Measurements from ENCODE around the gene GCA.

The GCA gene

GRCh38 chr2:162390801-162391200 lies 46.9 kb downstream of the GCA start:
- Histone ChIP-seq H3K27me3 (ENCODE audit: control insufficient read depth in 3 of 3, insufficient read depth in 3 of 3, low read depth in 1 of 3, low read length in 3 of 3) (no peaks in the 10 kb centered on the region), H3K4me1 (ENCODE audit: control insufficient read depth in 2 of 2, insufficient read depth in 1 of 2, low read depth in 1 of 2, low read length in 2 of 2) (no peaks in the 10 kb centered on the region), H2BK12ac (ENCODE audit: low read length) (no peak overlapping the region), H3K18ac (ENCODE audit: low read length) (no peak overlapping the region), H4K8ac (ENCODE audit: low read depth, low read length) (no peak overlapping the region), H2BK15ac (ENCODE audit: low read length) (no peak overlapping the region), H3K4me3 (ENCODE audit: low read length in 2 of 2) (no peak overlapping the region), H4K91ac (ENCODE audit: low read depth, low read length, poor library complexity) (no peak overlapping the region), H2BK5ac (ENCODE audit: low read length) (no peak overlapping the region), H2AK5ac (ENCODE audit: low read depth, low read length) (no peak overlapping the region), H2AFZ (ENCODE audit: low read length) (no peak overlapping the region), H3K9ac (ENCODE audit: low read depth, low read length, poor library complexity) (no peak overlapping the region), H3K4ac (ENCODE audit: low read length) (no peak overlapping the region), H3K27ac (replicated peaks; ENCODE audit: low read length) (no peak overlapping the region), H3K36me3 (replicated peaks in 1 of 2; ENCODE audit: control insufficient read depth in 2 of 2, insufficient read depth in 2 of 2, low read length in 2 of 2) (no peaks in the 10 kb centered on the region), H3K9me3 (replicated peaks in 1 of 2; ENCODE audit: control insufficient read depth in 2 of 2, insufficient read depth in 1 of 2, low read depth in 1 of 2, low read length in 2 of 2) (no peaks in the 10 kb centered on the region), H3K79me1 (ENCODE audit: low read depth, low read length) (no peaks in the 10 kb centered on the region), H3K14ac (ENCODE audit: low read length) (no peak overlapping the region), H3K23ac (ENCODE audit: low read depth, low read length, poor library complexity) (no peak overlapping the region), H2BK120ac (ENCODE audit: low read depth, low read length) (no peak overlapping the region), H3K4me2 (ENCODE audit: insufficient read depth, low read length, poor library complexity, severe bottlenecking) (no peak overlapping the region)
- DNase-seq (ENCODE audit: low spot score) = no peak
- WGBS, 2 donors (ENCODE audit: extremely low coverage in 2 of 2, insufficient read length in 2 of 2, insufficient replicate concordance in 1 of 2) = no CpG with 5 or more reads among the region's 4 CpGs

- Histone ChIP-seq H2AFZ (ENCODE audit: low read length) (no peak overlapping the region), H2BK12ac (ENCODE audit: low read length) (no peak overlapping the region), H2BK5ac (ENCODE audit: low read length) (no peak overlapping the region), H3K9ac (ENCODE audit: low read depth, low read length, poor library complexity) (no peak overlapping the region), H3K27ac (replicated peaks; ENCODE audit: low read length) (no peak overlapping the region), H3K14ac (ENCODE audit: low read length) (no peak overlapping the region), H3K23ac (ENCODE audit: low read depth, low read length, poor library complexity) (no peak overlapping the region), H3K4me2 (ENCODE audit: insufficient read depth, low read length, poor library complexity, severe bottlenecking) (no peak overlapping the region), H3K36me3 (replicated peaks in 1 of 2; ENCODE audit: control insufficient read depth in 2 of 2, insufficient read depth in 2 of 2, low read length in 2 of 2) (no peaks in the 10 kb centered on the region), H4K8ac (ENCODE audit: low read depth, low read length) (no peak overlapping the region), H3K9me3 (replicated peaks in 1 of 2; ENCODE audit: control insufficient read depth in 2 of 2, insufficient read depth in 1 of 2, low read depth in 1 of 2, low read length in 2 of 2) (no peaks in the 10 kb centered on the region), H3K4ac (ENCODE audit: low read length) (no peak overlapping the region), H2BK120ac (ENCODE audit: low read depth, low read length) (no peak overlapping the region), H4K91ac (ENCODE audit: low read depth, low read length, poor library complexity) (no peak overlapping the region), H3K27me3 (ENCODE audit: control insufficient read depth in 3 of 3, insufficient read depth in 3 of 3, low read depth in 1 of 3, low read length in 3 of 3) (no peaks in the 10 kb centered on the region), H2AK5ac (ENCODE audit: low read depth, low read length) (no peak overlapping the region), H3K79me1 (ENCODE audit: low read depth, low read length) (no peaks in the 10 kb centered on the region), H3K4me1 (ENCODE audit: control insufficient read depth in 2 of 2, insufficient read depth in 1 of 2, low read depth in 1 of 2, low read length in 2 of 2) (no peaks in the 10 kb centered on the region), H3K4me3 (ENCODE audit: low read length in 2 of 2) (no peak overlapping the region), H3K18ac (ENCODE audit: low read length) (no peak overlapping the region), H2BK15ac (ENCODE audit: low read length) (no peak overlapping the region)
- WGBS, 2 donors (ENCODE audit: extremely low coverage in 2 of 2, insufficient read length in 2 of 2, insufficient replicate concordance in 1 of 2) = no CpG with 5 or more reads among the region's 3 CpGs
- DNase-seq (ENCODE audit: low spot score) = no peak
Measured at GRCh38 chr2:162400336-162400735, 56.4 kb downstream of the GCA start.

- H3K18ac ChIP-seq (ENCODE audit: low read length) = no peak overlapping the region
- no peak overlapping the region for H4K8ac ChIP-seq (ENCODE audit: low read depth, low read length)
- H2AFZ ChIP-seq (ENCODE audit: low read length) = no peak overlapping the region
- no peak overlapping the region for H2BK12ac ChIP-seq (ENCODE audit: low read length)
- no peak overlapping the region for H3K23ac ChIP-seq (ENCODE audit: low read depth, low read length, poor library complexity)
- H3K4ac ChIP-seq (ENCODE audit: low read length) = no peak overlapping the region
- H3K4me3 ChIP-seq (ENCODE audit: low read length in 2 of 2) = no peak overlapping the region
- H2AK5ac ChIP-seq (ENCODE audit: low read depth, low read length) = no peak overlapping the region
- no peaks in the 10 kb centered on the region for H3K79me1 ChIP-seq (ENCODE audit: low read depth, low read length)
- no peak overlapping the region for H3K4me2 ChIP-seq (ENCODE audit: insufficient read depth, low read length, poor library complexity, severe bottlenecking)
- H3K27ac ChIP-seq (replicated peaks; ENCODE audit: low read length) = no peak overlapping the region
- no peaks in the 10 kb centered on the region for H3K4me1 ChIP-seq (ENCODE audit: control insufficient read depth in 2 of 2, insufficient read depth in 1 of 2, low read depth in 1 of 2, low read length in 2 of 2)
- no peaks in the 10 kb centered on the region for H3K27me3 ChIP-seq (ENCODE audit: control insufficient read depth in 3 of 3, insufficient read depth in 3 of 3, low read depth in 1 of 3, low read length in 3 of 3)
- no CpG with 5 or more reads among the region's 2 CpGs for WGBS, 2 donors (ENCODE audit: extremely low coverage in 2 of 2, insufficient read length in 2 of 2, insufficient replicate concordance in 1 of 2)
- no peak for DNase-seq (ENCODE audit: low spot score)
- no peaks in the 10 kb centered on the region for H3K9me3 ChIP-seq (replicated peaks in 1 of 2; ENCODE audit: control insufficient read depth in 2 of 2, insufficient read depth in 1 of 2, low read depth in 1 of 2, low read length in 2 of 2)
- H3K14ac ChIP-seq (ENCODE audit: low read length) = no peak overlapping the region
- no peak overlapping the region for H2BK5ac ChIP-seq (ENCODE audit: low read length)
- no peak overlapping the region for H3K9ac ChIP-seq (ENCODE audit: low read depth, low read length, poor library complexity)
- H3K36me3 ChIP-seq (replicated peaks in 1 of 2; ENCODE audit: control insufficient read depth in 2 of 2, insufficient read depth in 2 of 2, low read length in 2 of 2) = no peaks in the 10 kb centered on the region
- H2BK15ac ChIP-seq (ENCODE audit: low read length) = no peak overlapping the region
- no peak overlapping the region for H4K91ac ChIP-seq (ENCODE audit: low read depth, low read length, poor library complexity)
- H2BK120ac ChIP-seq (ENCODE audit: low read depth, low read length) = no peak overlapping the region
Measured at GRCh38 chr2:162401871-162402270, 57.9 kb downstream of the GCA start.

- Histone ChIP-seq H3K4me1 (ENCODE audit: control insufficient read depth in 2 of 2, insufficient read depth in 1 of 2, low read depth in 1 of 2, low read length in 2 of 2) (no peaks in the 10 kb centered on the region), H2BK5ac (ENCODE audit: low read length) (no peak overlapping the region), H2BK15ac (ENCODE audit: low read length) (no peak overlapping the region), H2AK5ac (ENCODE audit: low read depth, low read length) (no peak overlapping the region), H3K14ac (ENCODE audit: low read length) (no peak overlapping the region), H3K4ac (ENCODE audit: low read length) (no peak overlapping the region), H2AFZ (ENCODE audit: low read length) (no peak overlapping the region), H3K4me3 (ENCODE audit: low read length in 2 of 2) (no peak overlapping the region), H3K27me3 (ENCODE audit: control insufficient read depth in 3 of 3, insufficient read depth in 3 of 3, low read depth in 1 of 3, low read length in 3 of 3) (no peaks in the 10 kb centered on the region), H3K27ac (replicated peaks; ENCODE audit: low read length) (no peak overlapping the region), H2BK120ac (ENCODE audit: low read depth, low read length) (no peak overlapping the region), H4K8ac (ENCODE audit: low read depth, low read length) (no peak overlapping the region), H3K9ac (ENCODE audit: low read depth, low read length, poor library complexity) (no peak overlapping the region), H3K9me3 (replicated peaks in 1 of 2; ENCODE audit: control insufficient read depth in 2 of 2, insufficient read depth in 1 of 2, low read depth in 1 of 2, low read length in 2 of 2) (no peaks in the 10 kb centered on the region), H3K4me2 (ENCODE audit: insufficient read depth, low read length, poor library complexity, severe bottlenecking) (no peak overlapping the region), H3K36me3 (replicated peaks in 1 of 2; ENCODE audit: control insufficient read depth in 2 of 2, insufficient read depth in 2 of 2, low read length in 2 of 2) (no peaks in the 10 kb centered on the region), H3K18ac (ENCODE audit: low read length) (no peak overlapping the region), H3K23ac (ENCODE audit: low read depth, low read length, poor library complexity) (no peak overlapping the region), H4K91ac (ENCODE audit: low read depth, low read length, poor library complexity) (no peak overlapping the region), H2BK12ac (ENCODE audit: low read length) (no peak overlapping the region), H3K79me1 (ENCODE audit: low read depth, low read length) (no peaks in the 10 kb centered on the region)
- DNase-seq (ENCODE audit: low spot score) = no peak
- WGBS, 2 donors (ENCODE audit: extremely low coverage in 2 of 2, insufficient read length in 2 of 2, insufficient replicate concordance in 1 of 2) = no CpG with 5 or more reads among the region's 1 CpG
Measured at GRCh38 chr2:162403884-162404283, 60.0 kb downstream of the GCA start.

Measured in neuronal stem cell (in vitro differentiated cells).